GM15510 (cell line): Measurements from ENCODE around the gene CCNL1.

Experiments used
- POLR2A ChIP-seq: IDR thresholded peaks from 3 replicates; pipeline ENCODE4 v1.6.1; 2011; ENCODE audit warnings: borderline replicate concordance; ENCODE audit not compliant: insufficient read length; ENCODE audit errors: extremely low read depth

Gene CCNL1

DNA sequence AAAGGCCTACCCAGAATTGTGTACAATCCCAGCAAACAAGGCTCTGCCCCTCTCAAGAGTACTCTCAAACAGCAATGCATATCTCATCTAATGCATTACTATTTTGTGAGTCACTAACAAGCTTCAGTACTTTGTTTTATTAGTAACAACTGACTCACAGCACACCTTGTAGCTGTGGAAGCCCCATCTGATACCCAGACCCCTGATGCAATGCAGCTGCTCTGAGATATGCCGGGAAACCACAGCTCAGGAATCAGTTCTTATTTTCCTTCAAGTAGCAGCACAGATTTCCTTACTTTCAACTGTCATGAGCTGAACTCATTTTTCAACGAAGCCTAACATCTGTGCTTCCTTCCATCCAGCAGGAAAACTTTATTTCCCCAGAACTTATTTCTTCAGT, 37.8 kb downstream of the CCNL1 start:
- TF ChIP-seq POLR2A, result no peak

DNA sequence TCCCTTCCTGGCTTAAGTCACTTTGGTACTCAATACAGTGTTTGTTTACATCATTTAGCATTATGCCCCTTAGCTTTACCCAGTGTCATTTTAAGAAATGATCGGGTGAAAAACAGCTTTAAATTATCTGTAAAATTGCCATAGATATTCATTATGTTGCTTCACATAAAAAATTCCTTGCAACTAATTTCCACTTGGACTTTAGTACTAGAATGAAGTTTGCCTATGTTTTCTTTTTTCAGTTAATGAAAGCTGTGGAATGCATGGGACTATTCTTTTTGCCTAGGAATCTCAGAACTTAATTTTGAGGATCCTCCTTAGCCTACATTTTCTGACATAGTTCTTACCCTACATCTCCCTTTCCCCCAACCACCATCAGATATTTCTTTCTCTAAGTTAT, 38.4 kb downstream of the CCNL1 start:
- no peak for TF ChIP-seq POLR2A

DNA sequence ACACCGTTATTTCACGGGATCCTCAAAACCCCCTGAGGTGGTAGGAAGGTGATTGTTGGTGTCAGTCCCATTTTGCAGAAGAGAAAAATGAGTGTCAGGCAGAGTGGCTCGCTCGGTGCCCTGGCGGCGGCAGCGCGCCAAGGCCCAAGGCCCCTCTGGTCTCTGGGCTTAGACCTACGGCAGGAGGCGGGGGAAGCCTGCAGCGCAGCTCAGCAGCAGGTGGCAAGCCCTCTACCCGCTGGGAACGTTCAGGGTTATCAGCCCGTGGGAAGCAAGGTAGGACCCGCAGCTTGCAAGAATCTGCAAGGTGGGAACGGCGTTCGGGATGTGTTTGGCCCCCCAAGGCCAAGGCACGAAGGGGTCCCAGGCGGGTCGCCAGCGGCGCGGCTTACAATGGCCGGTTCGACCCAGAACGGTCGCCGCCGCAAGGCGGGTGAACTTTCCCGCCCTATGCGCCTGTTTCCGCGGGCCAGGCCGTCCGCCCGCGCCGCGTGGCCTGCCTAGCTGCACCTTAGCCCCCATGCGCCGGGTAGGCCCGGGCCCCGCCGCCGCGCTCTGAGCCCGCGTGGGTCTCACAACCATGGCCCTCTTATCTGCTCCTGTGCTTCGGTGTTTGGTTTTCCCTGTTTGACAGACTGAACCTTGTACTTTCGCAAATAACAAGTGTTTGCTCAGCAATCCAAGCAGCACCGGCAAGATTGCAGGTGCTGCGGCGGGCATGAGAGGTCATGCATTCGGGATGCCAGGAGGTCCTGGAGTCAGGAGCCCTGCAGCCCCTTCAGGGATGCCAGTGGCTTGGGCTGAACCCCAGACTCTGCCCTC, 39.7 kb downstream of the CCNL1 start:
- TF ChIP-seq POLR2A, result no peak

DNA sequence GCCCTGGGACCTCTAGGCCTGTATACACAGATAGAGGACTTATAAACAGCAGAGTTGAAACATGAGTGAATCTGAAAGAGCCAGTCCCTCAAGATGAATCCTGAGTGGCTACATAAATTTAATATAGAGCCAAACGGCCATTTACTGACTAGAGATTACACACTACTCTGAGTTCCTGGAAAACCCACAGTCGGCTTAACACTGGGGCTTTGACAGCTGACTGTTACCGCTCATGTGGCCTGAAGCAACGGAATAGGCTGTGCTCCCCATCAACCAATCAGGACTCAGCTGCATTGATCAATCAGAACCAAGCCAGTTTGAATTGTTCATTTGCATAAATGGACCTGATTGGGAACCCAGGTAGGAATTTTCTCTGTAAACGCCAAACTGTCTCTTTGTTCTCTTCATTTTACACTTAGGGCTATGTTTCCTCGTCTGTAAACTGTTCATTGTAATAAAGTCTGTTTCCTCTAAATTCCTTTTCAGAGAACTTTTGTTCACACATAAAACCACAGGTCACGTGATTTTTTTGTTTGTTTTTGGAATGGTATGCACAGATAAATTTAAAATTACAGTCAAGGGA, 40.5 kb downstream of the CCNL1 start:
- TF ChIP-seq POLR2A, result no peak

DNA sequence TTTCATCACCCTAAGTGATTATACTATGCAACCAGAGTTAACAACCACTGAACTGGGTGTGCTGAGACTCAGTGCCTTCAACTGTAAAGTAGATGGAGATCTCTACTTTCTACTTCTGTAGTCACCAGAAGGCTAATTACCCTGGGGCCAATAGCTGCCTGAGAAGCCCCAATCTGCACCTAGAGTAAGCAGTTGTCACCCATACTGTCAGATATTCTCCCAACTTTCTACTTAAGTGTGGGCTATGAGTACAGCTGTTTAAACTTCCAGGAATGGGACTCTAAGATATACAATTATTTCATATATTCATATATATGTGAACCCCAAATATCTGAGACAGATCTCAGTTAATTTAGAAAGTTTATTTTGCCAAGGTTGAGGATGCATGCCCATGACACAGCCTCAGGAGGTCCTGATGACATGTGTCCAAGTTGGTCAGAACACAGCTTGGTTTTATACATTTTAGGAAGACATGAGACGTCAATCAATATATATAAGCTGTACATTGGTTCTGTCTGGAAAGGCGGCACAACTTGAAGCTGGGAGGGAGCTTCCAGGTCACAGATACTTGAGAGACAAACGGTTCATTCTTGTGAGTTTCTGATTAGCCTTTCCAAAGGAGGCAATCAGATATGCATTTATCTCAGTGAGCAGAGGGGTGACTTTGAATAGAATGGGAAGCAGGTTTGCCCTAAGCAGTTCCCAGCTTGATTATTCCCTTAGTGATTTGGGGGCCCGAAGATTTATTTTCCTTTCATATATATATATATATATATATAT, 41.9 kb downstream of the CCNL1 start:
- TF ChIP-seq POLR2A, result no peak

DNA sequence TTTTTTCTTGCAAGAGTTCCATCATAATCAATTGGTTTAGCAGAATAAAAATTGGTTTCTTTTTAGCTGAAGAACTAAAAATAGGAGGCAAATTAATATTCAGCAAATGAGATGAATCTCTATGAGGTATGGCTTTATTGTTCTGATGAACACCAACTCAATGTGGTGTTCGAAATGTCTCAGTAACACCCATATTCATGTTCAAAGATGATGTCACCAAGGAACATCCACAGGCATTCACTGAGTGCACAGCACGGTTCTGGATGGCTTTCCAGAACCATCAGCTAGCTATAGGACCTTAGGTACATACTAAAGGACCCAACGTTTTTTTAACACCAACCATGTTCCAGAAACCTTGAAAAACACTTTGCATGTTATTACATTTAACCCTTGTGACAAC, 42.7 kb downstream of the CCNL1 start:
- no peak for TF ChIP-seq POLR2A

DNA sequence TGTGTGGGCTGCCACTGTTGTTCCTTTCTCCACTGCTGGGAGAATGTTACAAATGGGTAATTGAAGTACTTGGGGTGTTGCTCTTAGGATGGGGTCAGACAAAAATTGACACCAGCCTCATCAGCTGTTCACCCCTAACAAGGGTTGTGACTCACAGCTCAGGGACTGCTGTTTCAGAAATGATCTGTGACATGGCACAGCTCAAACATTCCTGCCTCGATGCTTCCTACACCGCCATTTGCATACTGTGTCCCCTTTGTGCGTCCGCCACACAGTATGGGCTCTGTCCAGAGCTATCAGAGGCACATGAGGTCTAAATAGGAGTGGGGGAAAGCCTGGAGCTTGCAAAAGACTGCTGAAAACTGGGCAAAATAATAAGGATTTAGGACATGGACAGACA, 43.9 kb downstream of the CCNL1 start:
- TF ChIP-seq POLR2A, result no peak

DNA sequence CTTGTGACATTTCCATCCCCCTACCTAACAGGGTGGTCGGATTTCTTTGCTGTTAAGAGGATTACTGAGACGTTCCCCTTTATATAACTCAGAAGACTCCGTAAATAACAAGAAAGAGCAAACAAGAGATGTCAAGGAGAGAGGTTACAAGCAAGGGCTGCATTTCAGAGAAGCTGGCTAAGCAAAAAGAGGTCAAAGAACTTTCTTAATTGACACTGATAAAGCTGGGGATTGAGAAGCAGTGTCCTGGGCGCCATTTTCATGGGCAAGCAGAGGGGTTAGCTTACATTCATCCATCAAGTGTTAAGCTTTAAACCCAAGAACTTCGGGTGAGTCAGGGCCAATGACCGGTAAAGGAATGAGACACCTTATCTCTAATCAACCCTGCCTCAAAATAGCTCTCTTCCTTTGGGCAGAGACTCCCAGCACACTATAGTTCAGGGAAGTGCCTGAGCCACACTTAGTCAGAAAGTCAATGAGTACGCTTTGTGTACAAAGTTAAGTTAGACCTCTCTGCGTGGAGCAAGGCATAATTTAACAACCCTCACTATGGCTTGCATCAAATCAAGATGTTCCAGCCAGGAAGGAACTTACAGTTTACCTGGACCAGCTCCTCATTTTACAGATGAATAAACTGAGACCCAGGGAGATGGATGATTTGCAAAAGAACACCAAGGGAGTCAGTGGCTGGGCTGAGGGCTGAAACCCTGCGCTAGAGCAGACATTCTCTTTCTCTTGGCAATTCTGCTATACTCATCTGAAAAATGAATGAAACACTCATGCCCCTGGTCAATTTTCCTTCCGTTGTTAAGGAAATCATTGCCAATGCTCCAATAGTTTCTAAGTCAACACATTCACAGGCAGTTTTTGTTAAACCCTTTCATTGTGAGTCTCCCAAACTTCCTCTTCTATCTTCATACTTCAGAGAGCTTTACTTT, 44.6 kb downstream of the CCNL1 start:
- TF ChIP-seq POLR2A, result no peak

DNA sequence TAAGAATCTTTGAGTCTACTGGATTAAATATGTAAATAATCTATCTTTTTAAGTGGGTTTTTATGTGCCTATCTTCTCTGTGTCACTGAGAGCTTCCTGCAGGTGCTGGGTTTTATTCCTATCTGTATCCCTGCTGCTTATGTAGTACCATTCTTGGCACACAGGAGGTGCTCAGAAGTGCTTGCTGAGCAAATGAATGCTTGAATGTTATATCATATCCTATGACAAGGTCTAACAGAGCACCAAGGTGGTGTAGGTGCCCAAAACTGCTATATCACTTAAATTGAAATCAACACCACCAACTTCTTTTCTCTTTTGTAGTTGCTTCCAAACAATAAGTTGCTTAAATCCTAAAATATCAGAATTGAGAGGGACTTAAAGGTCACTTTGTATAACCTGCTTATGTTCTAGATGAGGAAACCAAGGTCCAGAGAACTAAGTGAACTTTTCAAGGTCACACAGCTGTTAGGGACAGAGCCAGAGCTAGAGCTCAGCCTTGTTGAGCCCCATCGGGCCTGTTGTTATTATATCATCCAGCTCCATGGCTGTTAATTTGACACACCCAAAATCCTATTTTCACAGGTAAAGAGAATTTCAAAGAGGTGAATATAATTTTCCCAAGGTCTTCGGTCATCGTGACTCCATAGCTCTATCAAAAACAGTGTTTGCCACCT, 46.0 kb downstream of the CCNL1 start:
- no peak for TF ChIP-seq POLR2A

DNA sequence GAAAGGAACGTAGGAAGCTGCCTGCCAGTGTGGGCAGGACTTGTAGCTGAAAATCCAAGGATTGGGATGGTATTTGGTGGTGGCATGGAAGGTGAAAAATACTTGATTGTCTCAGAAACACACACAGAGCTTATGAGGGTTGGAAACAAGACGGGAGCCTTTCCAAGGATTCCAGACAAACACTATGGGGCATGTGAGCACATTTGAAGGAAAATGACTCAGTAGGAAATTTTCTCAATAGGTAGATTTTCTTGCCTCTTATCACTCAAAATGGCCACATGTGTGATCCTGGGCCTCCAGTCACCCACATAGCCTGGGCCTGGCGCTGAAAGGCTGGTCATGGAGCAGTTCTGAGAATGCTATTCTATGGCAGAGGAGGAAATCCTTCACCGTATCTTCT, 47.4 kb downstream of the CCNL1 start:
- no peak for TF ChIP-seq POLR2A

DNA sequence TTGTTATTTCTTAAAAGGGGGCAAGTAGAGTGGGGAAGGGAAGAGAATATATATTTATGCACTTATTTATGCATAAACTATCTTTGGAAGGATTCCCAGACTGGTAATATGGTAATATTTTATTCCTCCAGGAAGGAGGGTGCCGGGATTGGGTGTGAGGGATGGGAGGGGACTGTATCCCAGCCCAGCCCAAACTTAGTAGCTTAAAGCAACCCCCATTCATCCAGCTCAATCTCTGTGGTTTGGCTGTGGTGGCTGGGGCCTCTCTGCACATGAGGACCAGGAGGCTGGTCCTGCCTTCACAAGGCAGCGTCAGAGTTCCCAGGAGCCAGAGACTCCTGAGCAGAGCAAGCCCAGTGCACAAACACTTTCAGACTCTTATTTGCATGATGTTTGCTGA, 48.4 kb downstream of the CCNL1 start:
- no peak for TF ChIP-seq POLR2A

DNA sequence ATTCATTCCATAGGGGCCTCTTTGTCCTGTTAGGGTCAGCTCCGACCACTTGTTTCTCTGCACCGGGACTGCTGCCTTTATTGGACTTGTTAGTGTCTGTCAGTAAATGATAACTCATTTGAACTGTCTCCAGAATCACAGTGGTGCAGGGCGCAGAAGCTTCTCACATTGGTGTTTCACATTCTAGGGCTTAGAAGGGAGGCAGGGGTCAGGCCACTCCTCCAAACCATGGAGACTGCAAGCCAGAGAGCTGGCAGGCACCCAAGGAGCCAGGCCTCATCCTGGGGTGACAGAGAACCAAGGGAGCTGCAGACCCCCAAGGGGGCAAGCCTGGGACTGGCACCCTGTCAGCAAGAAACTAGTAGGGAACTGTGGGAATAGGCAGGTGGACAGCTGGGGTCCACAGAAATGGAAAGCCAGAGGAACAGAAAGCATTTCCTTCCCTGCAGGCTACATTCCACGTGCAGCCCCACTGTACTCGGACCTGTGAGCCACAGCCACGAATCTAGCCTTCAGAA, 49.1 kb downstream of the CCNL1 start:
- no peak for TF ChIP-seq POLR2A

DNA sequence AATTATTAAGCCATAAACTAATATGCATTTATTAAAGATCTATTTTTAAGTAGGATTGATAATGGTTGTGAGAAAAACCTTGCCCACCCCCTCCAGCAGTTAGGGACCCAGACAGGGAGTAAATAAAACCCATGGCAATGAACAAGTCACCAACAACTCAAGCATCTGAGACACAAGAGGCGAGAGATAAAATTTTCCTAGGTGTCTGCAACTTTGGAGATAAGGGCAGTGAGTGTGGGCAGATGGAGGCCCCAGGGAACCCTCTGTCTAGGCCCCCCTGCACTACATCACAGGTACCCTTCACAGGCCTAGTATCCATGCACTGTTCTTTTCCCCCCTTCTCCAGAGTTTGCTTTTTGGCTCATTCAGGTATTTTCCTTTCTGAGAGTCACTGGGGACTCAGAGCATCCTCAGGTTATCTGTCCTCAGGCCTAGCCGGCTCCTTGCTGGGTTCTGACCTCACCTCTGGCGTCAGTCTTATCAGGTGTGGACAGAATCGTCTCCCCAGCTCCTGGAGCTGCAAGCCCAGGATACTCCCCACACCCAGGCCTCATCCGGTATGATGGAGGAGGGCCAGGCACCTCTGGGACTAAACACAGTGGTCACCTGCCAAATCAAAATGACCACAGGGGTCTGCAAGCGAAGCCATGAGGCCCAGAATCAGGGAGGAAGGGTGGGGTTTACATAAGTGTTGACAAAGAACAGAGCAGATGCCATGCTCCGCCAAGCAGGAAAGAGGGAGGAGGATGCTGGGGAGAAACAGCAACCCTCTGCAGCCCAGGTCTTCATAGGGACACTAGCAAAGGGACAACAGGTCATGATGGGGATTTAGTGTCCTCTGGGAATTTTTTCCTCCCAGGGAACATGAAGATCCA, 50.4 kb downstream of the CCNL1 start:
- no peak for TF ChIP-seq POLR2A
